ENCODE data around the gene CCDC33. TPM values are rescaled to one million over a fixed set of nuclear protein-coding genes. Genes with fewer than 3 reads are reported as not detected.

The CCDC33 gene
- total RNA-seq, 1 donor from 2014 or later, result not detected

DNA sequence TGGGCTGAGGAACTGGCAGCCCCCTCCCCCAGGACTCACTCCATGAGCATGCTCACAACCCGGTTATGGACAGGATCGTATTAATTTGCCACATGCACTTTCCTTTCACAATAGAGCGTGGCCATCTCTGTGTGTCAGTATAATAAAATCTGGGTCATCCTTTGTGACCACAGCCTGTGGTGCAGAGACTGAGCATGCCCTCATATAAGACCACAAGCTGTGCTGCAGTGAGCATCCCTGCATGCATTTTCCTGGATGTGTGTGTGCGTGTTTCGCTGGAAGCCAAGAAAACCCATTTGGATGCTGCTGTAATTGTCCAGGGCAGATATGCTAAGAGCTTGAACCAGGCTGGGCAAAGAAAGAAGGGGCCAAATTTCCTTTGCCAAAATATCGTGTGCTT is 91.6 kb downstream of the CCDC33 start:
- H3K4me3 Mint-ChIP-seq (ENCODE audit: unreplicated experiment), result no peak overlapping the region
- TF ChIP-seq, protein P1, sequence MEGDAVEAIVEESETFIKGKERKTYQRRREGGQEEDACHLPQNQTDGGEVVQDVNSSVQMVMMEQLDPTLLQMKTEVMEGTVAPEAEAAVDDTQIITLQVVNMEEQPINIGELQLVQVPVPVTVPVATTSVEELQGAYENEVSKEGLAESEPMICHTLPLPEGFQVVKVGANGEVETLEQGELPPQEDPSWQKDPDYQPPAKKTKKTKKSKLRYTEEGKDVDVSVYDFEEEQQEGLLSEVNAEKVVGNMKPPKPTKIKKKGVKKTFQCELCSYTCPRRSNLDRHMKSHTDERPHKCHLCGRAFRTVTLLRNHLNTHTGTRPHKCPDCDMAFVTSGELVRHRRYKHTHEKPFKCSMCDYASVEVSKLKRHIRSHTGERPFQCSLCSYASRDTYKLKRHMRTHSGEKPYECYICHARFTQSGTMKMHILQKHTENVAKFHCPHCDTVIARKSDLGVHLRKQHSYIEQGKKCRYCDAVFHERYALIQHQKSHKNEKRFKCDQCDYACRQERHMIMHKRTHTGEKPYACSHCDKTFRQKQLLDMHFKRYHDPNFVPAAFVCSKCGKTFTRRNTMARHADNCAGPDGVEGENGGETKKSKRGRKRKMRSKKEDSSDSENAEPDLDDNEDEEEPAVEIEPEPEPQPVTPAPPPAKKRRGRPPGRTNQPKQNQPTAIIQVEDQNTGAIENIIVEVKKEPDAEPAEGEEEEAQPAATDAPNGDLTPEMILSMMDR (IDR thresholded peaks at IDR 0.05), result no peak
- no peaks in the 10 kb centered on the region for H3K9me3 Mint-ChIP-seq (ENCODE audit: low read depth)
- H3K4me1 Mint-ChIP-seq (ENCODE audit: low read depth), result no peaks in the 10 kb centered on the region
- no peak overlapping the region for H3K27ac Mint-ChIP-seq (ENCODE audit: unreplicated experiment)
- peaks cover 2% of the 10 kb centered on the region for H3K36me3 Mint-ChIP-seq (ENCODE audit: low read depth)
- DNase-seq (ENCODE audit: low spot score), result no peak
- H3K27me3 Mint-ChIP-seq (ENCODE audit: low read depth), result peaks cover 6% of the 10 kb centered on the region

DNA sequence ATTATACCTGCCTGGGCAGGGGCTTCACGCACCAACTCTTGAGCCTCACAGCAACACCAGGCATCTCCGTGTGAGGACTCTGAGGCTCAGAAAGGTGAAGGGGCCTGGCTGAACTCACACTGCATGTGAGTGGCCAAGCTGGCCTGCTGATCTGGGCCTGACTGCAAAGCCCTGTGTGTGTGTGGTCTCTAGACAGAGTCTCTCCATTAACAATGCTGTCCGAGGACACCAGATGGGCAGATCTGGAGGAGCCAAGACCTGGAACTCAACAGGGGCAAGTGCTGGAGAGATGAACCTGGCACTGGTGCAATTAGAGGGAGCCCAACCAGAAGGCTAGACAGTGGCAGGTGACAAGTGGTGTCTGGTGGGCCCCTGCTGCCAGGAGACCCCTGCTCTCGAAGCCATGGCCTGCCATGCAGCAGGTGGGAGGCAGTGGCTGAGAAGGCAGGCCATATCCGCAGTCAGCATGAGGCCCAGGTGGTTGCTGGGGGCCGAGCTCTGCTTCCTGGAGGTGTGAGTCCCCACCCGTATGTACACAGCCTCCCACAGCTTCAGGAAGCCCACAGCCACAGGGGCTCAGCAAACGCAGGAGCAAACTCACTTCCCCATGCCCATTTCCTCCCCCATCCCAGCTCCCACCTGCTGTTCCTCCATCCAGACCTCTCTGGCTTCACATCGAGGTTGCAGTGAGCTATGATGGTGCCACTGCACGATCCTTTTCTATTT is 92.4 kb downstream of the CCDC33 start:
- Mint-ChIP-seq H3K36me3 (ENCODE audit: low read depth) (peaks cover 2% of the 10 kb centered on the region), H3K27me3 (ENCODE audit: low read depth) (peaks cover 6% of the 10 kb centered on the region), H3K9me3 (ENCODE audit: low read depth) (no peaks in the 10 kb centered on the region), H3K4me1 (ENCODE audit: low read depth) (no peaks in the 10 kb centered on the region), H3K4me3 (ENCODE audit: unreplicated experiment) (no peak overlapping the region), H3K27ac (ENCODE audit: unreplicated experiment) (no peak overlapping the region)
- TF ChIP-seq, protein P1 (IDR thresholded peaks at IDR 0.05), result no peak
- no peak for DNase-seq (ENCODE audit: low spot score)

DNA sequence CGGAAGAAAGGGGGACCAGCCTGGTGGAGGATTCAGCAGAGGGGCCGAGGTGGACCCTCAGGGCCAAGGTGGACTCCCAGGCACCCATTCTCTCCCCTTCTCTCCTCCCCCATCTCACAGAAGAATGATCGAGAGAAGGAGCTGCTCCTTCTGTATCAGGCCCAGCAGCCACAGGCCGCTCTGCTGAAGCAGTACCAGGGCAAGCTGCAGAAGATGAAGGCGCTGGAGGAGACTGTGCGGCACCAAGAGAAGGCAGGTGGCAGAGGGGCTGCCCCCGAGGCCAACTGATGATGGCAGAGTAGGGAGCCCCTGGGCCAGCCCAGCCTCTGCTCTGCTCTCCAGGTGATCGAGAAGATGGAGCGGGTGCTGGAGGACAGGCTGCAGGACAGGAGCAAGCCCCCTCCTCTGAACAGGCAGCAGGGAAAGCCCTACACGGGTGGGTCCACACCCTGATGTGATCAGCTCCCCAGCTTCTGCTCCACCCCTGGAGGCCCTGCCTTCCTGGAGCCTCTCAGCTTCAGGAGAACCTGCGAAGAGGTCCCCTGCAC is 94.8 kb downstream of the CCDC33 start:
- H3K36me3 Mint-ChIP-seq (ENCODE audit: low read depth), result peaks cover 2% of the 10 kb centered on the region
- no peaks in the 10 kb centered on the region for H3K4me1 Mint-ChIP-seq (ENCODE audit: low read depth)
- H3K27me3 Mint-ChIP-seq (ENCODE audit: low read depth), result peaks cover 2% of the 10 kb centered on the region
- no peak overlapping the region for H3K27ac Mint-ChIP-seq (ENCODE audit: unreplicated experiment)
- H3K9me3 Mint-ChIP-seq (ENCODE audit: low read depth), result no peaks in the 10 kb centered on the region
- no peak overlapping the region for H3K4me3 Mint-ChIP-seq (ENCODE audit: unreplicated experiment)
- TF ChIP-seq, protein P1 (IDR thresholded peaks at IDR 0.05), result no peak
- peak; percentile 60 for DNase-seq (ENCODE audit: low spot score)

DNA sequence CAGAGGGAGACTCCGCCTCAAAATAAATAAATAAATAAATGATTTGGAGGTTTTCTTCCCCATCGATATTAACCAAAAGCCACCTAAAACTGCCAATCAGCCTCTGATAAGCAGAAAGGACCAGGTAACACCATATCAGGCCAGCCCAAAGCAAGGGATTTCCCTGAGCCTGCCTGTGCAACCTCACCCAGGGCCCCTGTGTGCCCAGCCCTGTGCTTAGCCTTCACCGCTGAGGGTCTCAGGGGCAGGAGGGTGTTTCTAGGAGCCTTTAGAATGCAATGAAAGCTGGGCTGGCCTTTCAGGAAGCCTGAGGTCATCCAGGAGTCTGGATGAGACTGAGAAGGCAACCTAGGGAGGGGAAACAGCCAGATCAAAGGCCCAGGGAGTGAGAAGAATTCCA is 95.9 kb downstream of the CCDC33 start:
- no peak overlapping the region for H3K27ac Mint-ChIP-seq (ENCODE audit: unreplicated experiment)
- TF ChIP-seq, protein P1 (IDR thresholded peaks at IDR 0.05), result no peak
- no peaks in the 10 kb centered on the region for H3K4me1 Mint-ChIP-seq (ENCODE audit: low read depth)
- no peaks in the 10 kb centered on the region for H3K9me3 Mint-ChIP-seq (ENCODE audit: low read depth)
- H3K36me3 Mint-ChIP-seq (ENCODE audit: low read depth), result peaks cover 2% of the 10 kb centered on the region
- DNase-seq (ENCODE audit: low spot score), result peak; percentile 59
- no peak overlapping the region for H3K4me3 Mint-ChIP-seq (ENCODE audit: unreplicated experiment)
- peaks cover 2% of the 10 kb centered on the region for H3K27me3 Mint-ChIP-seq (ENCODE audit: low read depth)

DNA sequence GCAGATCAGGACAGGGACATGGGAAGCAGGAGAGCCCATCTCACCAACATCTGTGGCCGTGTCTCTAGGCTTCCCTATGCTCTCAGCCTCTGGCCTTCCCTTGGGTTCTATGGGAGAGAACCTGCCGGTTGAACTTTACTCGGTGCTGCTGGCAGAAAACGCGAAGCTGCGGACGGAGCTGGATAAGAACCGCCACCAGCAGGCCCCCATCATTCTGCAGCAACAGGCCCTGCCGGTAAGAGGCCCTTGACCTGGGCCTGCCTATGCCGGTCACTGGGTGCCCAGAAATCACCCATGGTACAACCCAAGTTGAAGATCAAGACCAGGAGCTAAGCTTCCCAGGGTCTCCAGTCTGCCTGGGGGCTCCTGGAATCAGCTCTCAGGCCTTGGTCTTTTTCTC is 96.5 kb downstream of the CCDC33 start:
- TF ChIP-seq, protein P1 (IDR thresholded peaks at IDR 0.05), result no peak
- Mint-ChIP-seq H3K27me3 (ENCODE audit: low read depth) (peaks cover 2% of the 10 kb centered on the region), H3K4me3 (ENCODE audit: unreplicated experiment) (no peak overlapping the region), H3K9me3 (ENCODE audit: low read depth) (no peaks in the 10 kb centered on the region), H3K27ac (ENCODE audit: unreplicated experiment) (no peak overlapping the region), H3K36me3 (ENCODE audit: low read depth) (peaks cover 2% of the 10 kb centered on the region), H3K4me1 (ENCODE audit: low read depth) (no peaks in the 10 kb centered on the region)
- DNase-seq (ENCODE audit: low spot score), result peak; percentile 86

Data from chondrocyte (in vitro differentiated cells).